SK-N-SH (cell line): ENCODE measurements around the gene EZH1. TPM values are rescaled to one million over a fixed set of nuclear protein-coding genes. Genes with fewer than 3 reads are reported as not detected.

Experiments
- CTCF ChIA-PET: fragments of 300-600, 350-600 bp; formaldehyde crosslinking; extraction: SDS; loops from one replicate; lab custom pipeline; 2021; lab: Yijun Ruan, JAX
- POLR2A ChIA-PET: fragments of 350-600 bp; sonication (Branson Sonifier 250); formaldehyde crosslinking; extraction: SDS; loops from one replicate; lab custom pipeline; 2020; ENCODE audit warnings: antibody characterized with exemption, inconsistent platforms; lab: Yijun Ruan, JAX
- DNase-seq: peaks from one replicate; pipeline ENCODE4 v3.0.0; 2012
- H2AFZ ChIP-seq: fragments of 200-600 bp; sonication (generic); 2 replicates; pipeline ENCODE4 v1.8.1; 2016; ENCODE audit warnings: antibody characterized with exemption, mild to moderate bottlenecking, low read depth
- H3F3A ChIP-seq: fragments of 200-600 bp; sonication (generic); replicated peaks from 2 replicates; pipeline ENCODE3; 2016; ENCODE audit warnings: antibody characterized with exemption, mild to moderate bottlenecking; ENCODE audit not compliant: insufficient read depth
- H3K27ac ChIP-seq, 2 experiments: fragments of 200-500 bp in 1 of 2; fragments of 200-600 bp in 1 of 2; sonication (Bioruptor generic) in 1 of 2; sonication (generic), shearing (Covaris generic) in 1 of 2; 2 replicates each; pipeline versions ENCODE4 v1.5.1 to v1.6.1; 2014 to 2016; ENCODE audit warnings: low read depth in 2 of 2, inconsistent platforms in 1 of 2, low read length in 1 of 2, mild to moderate bottlenecking in 1 of 2, mixed read lengths in 1 of 2
- H3K27me3 ChIP-seq: fragments of 200-600 bp; sonication (generic), shearing (Covaris generic); 2 replicates; pipeline ENCODE4 v1.6.1; 2016; ENCODE audit warnings: mixed run types; ENCODE audit not compliant: insufficient read depth
- H3K36me3 ChIP-seq, 2 experiments: fragments of 200-500 bp in 1 of 2; fragments of 200-600 bp in 1 of 2; sonication (Bioruptor generic) in 1 of 2; sonication (generic) in 1 of 2; replicated peaks in 1 of 2; 2 replicates each; pipeline versions ENCODE3 to v1.5.1; 2014 to 2016; ENCODE audit warnings: low read length in 1 of 2, mild to moderate bottlenecking in 1 of 2; ENCODE audit not compliant: insufficient read depth in 2 of 2, control insufficient read depth in 1 of 2
- H3K4me1 ChIP-seq, 2 experiments: fragments of 200-500 bp in 1 of 2; fragments of 200-600 bp in 1 of 2; sonication (Bioruptor generic) in 1 of 2; sonication (generic), shearing (Covaris generic) in 1 of 2; 2 replicates each; pipeline versions ENCODE4 v1.5.1 to v1.6.1; 2014 to 2016; ENCODE audit warnings: low read depth in 1 of 2, low read length in 1 of 2, mixed run types in 1 of 2; ENCODE audit not compliant: insufficient read depth in 2 of 2, control insufficient read depth in 1 of 2
- H3K4me2 ChIP-seq: fragments of 200-600 bp; sonication (generic), shearing (Covaris generic); 2 replicates; pipeline ENCODE4 v1.6.1; 2017; ENCODE audit warnings: mixed run types
- H3K4me3 ChIP-seq, 2 experiments: fragments of 200-500 bp in 1 of 2; fragments of 200-600 bp in 1 of 2; sonication (Bioruptor generic) in 1 of 2; sonication (generic), shearing (Covaris generic) in 1 of 2; 2 replicates each; pipeline versions ENCODE4 v1.5.1 to v1.8.1; 2014 to 2016; ENCODE audit warnings: low read depth in 2 of 2, inconsistent platforms in 1 of 2, low read length in 1 of 2, mild to moderate bottlenecking in 1 of 2, mixed read lengths in 1 of 2, moderate library complexity in 1 of 2
- H3K79me2 ChIP-seq: fragments of 200-600 bp; sonication (generic); 2 replicates; pipeline ENCODE4 v1.8.1; 2017; ENCODE audit warnings: mild to moderate bottlenecking; ENCODE audit not compliant: insufficient read depth
- H3K9ac ChIP-seq: fragments of 200-600 bp; sonication (generic); 2 replicates; pipeline ENCODE4 v1.6.1; 2017; ENCODE audit warnings: mixed run types
- H3K9me2 ChIP-seq: fragments of 200-600 bp; sonication (generic); 2 replicates; pipeline ENCODE4 v1.6.1; 2017; ENCODE audit warnings: mixed run types
- H3K9me3 ChIP-seq: fragments of 200-600 bp; sonication (generic); 2 replicates; pipeline ENCODE4 v1.6.1; 2017; ENCODE audit warnings: mixed run types, mild to moderate bottlenecking, moderate library complexity
- H4K20me1 ChIP-seq: fragments of 200-600 bp; sonication (generic); 2 replicates; pipeline ENCODE4 v1.6.1; 2017; ENCODE audit warnings: mild to moderate bottlenecking, mixed run types; ENCODE audit not compliant: insufficient read depth
- FOXJ3 ChIP-seq: sonication (generic); formaldehyde crosslinking; IDR thresholded peaks from 2 replicates; pipeline ENCODE4 v1.5.1; 2020; ENCODE audit warnings: mild to moderate bottlenecking, missing genetic modification reagents
- GABPA ChIP-seq: IDR thresholded peaks from 2 replicates; pipeline ENCODE4 v1.4.0; 2012; ENCODE audit warnings: low read depth, mild to moderate bottlenecking
- RAD21 ChIP-seq: IDR thresholded peaks from 2 replicates; pipeline ENCODE4 v1.6.1; 2012; ENCODE audit warnings: mild to moderate bottlenecking, low read length
- RFX5 ChIP-seq: IDR thresholded peaks from 2 replicates; pipeline ENCODE4 v1.6.1; 2012; ENCODE audit warnings: mild to moderate bottlenecking, improper control_type of control experiment, low read length
- SIN3A ChIP-seq: IDR thresholded peaks from 2 replicates; pipeline ENCODE4 v1.6.1; 2012; ENCODE audit warnings: low read depth, mild to moderate bottlenecking, low read length, moderate library complexity, borderline replicate concordance
- TCF12 ChIP-seq: IDR thresholded peaks from 2 replicates; pipeline ENCODE4 v1.4.0; 2012
- YY1 ChIP-seq: IDR thresholded peaks from 2 replicates; pipeline ENCODE4 v1.4.0; 2012; ENCODE audit warnings: low read depth, mild to moderate bottlenecking
- ZBTB33 ChIP-seq: IDR thresholded peaks from 2 replicates; pipeline ENCODE4 v1.4.0; 2012; ENCODE audit warnings: low read depth, borderline replicate concordance
- WGBS: methylation state at CpG from one replicate; pipeline ENCODE4 v1.1.6; 2017; ENCODE audit warnings: low lambda C conversion rate; 5-methylcytosine and 5-hydroxymethylcytosine counted together
- polyA plus RNA-seq, 3 experiments: library from polyadenylated mRNA; depleted of rRNA; stranded (reverse); fragments of >200 nt; gene quantifications; 2 replicates each; pipeline ENCODE4 v1.2.3, GENCODE V29; 2012
- TF ChIP-seq, protein P1 (sequence below): IDR thresholded peaks from 2 replicates; pipeline ENCODE4; 2012
- TF ChIP-seq, protein P2 (sequence below): fragments of 200-600 bp; sonication (generic); IDR thresholded peaks from 2 replicates; pipeline ENCODE4 v1.6.1; 2017; ENCODE audit warnings: antibody characterized with exemption, mild to moderate bottlenecking, moderate library complexity

Gene EZH1
- polyA plus RNA-seq, 1 of the 3 experiments (the other 2 are of a cell fraction) = 28.6 TPM

- POLR2A ChIA-PET = interaction anchor here (0.6 kb wide), 1 partner anchor 113 kb away, joined by 4 read pairs; no protein-coding TSS in a partner anchor
- no peaks in the 10 kb centered on the region for H3K9me2 ChIP-seq
These were observed 38.1 kb downstream of the EZH1 start for GRCh38 chr17:42706732-42707131.

More at GRCh38 chr17:42706732-42707131, 38.1 kb downstream of the EZH1 start:
- Histone ChIP-seq H3K27me3 (no peaks in the 10 kb centered on the region), H3K27ac (no peak overlapping the region), H3K9ac (no peak overlapping the region), H3K79me2 (no peaks in the 10 kb centered on the region), H3K36me3 (peaks cover 46 to 61% of the 10 kb centered on the region in 2 experiments), H2AFZ (no peak overlapping the region), H3K9me3 (no peaks in the 10 kb centered on the region), H3K4me3 (no peak overlapping the region), H4K20me1 (no peaks in the 10 kb centered on the region), H3K4me2 (no peak overlapping the region), H3K4me1 (no peaks in the 10 kb centered on the region), H3F3A (no peaks in the 10 kb centered on the region)
- CTCF ChIA-PET = interaction anchor here (1.3 to 2.6 kb wide), 2 partner anchors 14 to 57 kb away, joined by 4 to 5 read pairs; no protein-coding TSS in a partner anchor
- WGBS = 90% methylated on average over 5 of the region's 5 CpGs
- TF ChIP-seq GABPA = no peak
- TF ChIP-seq, protein P1, sequence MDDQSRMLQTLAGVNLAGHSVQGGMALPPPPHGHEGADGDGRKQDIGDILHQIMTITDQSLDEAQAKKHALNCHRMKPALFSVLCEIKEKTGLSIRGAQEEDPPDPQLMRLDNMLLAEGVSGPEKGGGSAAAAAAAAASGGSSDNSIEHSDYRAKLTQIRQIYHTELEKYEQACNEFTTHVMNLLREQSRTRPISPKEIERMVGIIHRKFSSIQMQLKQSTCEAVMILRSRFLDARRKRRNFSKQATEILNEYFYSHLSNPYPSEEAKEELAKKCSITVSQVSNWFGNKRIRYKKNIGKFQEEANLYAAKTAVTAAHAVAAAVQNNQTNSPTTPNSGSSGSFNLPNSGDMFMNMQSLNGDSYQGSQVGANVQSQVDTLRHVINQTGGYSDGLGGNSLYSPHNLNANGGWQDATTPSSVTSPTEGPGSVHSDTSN = no peak
- TF ChIP-seq YY1 = no peak
- TF ChIP-seq RFX5 = no peak
- no peak for TF ChIP-seq FOXJ3 (CRISPR knock-in tag)
- TF ChIP-seq TCF12 = no peak
- no peak for TF ChIP-seq SIN3A
- TF ChIP-seq ZBTB33 = no peak
- no peak for TF ChIP-seq RAD21
- TF ChIP-seq, protein P2, sequence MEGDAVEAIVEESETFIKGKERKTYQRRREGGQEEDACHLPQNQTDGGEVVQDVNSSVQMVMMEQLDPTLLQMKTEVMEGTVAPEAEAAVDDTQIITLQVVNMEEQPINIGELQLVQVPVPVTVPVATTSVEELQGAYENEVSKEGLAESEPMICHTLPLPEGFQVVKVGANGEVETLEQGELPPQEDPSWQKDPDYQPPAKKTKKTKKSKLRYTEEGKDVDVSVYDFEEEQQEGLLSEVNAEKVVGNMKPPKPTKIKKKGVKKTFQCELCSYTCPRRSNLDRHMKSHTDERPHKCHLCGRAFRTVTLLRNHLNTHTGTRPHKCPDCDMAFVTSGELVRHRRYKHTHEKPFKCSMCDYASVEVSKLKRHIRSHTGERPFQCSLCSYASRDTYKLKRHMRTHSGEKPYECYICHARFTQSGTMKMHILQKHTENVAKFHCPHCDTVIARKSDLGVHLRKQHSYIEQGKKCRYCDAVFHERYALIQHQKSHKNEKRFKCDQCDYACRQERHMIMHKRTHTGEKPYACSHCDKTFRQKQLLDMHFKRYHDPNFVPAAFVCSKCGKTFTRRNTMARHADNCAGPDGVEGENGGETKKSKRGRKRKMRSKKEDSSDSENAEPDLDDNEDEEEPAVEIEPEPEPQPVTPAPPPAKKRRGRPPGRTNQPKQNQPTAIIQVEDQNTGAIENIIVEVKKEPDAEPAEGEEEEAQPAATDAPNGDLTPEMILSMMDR = no peak
- DNase-seq = no peak
